Left renal cortex interstitium (tissue), 4 donors: ENCODE results near the gene FOXC2. TPM values are rescaled to one million over a fixed set of nuclear protein-coding genes. Genes with fewer than 3 reads are reported as not detected.
A peak's percentile ranks its signal among the peaks of the same experiment; 100 is the strongest.

Experiments used
- DNase-seq, 4 donors: peaks; one replicate each; pipeline ENCODE4 v3.0.0-alpha.2; 2013; ENCODE audit warnings: low read depth in 4 of 4, low spot score in 2 of 4, missing footprints in 1 of 4
- polyA plus RNA-seq, 4 donors: library from polyadenylated mRNA; unstranded; fragments of 120-200 nt; gene quantifications; one replicate each; pipeline ENCODE4 v1.2.1, GENCODE V29; 2013; ENCODE audit not compliant: insufficient read length in 4 of 4

FOXC2 gene
- polyA plus RNA-seq, 4 donors, result 37.9 to 61.0 (median 46.8) TPM

DNA sequence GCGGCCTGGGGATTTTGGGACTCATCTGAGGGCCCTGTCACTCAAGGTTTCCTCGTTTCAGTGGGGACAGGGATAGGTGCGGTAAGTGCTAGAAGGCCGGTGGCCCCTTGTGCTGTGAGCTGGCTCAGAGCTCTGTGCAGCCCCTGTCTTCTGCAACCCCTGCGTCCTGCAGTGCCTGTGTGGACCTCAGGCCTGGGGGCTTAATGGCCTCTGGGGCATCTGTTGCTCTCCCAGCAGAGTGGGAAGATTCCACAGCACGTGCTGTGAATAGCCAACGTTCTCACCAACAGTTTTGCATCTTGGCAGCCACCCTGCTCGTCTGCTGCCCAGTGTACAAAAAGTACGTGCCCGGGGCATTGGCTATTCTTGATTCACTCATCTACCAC lies 4.9 kb downstream of the FOXC2 start:
- DNase-seq, result no peak

GRCh38 chr16:86572041-86572521 lies 5.5 kb downstream of the FOXC2 start:
- no peak for DNase-seq

DNA sequence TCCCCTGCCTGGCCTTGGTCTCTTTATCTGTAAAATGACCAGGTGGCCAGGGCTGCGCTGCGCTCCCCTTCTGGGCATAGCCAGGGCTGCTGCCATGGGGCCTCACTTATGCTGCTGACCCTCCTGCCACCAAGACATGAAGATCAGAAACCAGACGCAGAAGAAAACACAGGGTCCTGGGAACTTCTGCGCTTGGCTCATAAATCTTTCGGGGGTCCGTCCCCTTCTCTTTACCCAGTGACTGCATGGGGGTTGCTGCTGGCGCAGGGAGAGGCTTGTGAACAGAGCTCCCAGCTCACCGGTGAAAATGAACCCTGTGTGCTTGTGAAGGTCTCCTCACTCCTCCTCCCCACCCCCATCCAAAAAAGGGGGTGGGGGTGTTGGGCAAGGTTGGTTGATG lies 6.0 kb downstream of the FOXC2 start:
- no peak for DNase-seq

DNA sequence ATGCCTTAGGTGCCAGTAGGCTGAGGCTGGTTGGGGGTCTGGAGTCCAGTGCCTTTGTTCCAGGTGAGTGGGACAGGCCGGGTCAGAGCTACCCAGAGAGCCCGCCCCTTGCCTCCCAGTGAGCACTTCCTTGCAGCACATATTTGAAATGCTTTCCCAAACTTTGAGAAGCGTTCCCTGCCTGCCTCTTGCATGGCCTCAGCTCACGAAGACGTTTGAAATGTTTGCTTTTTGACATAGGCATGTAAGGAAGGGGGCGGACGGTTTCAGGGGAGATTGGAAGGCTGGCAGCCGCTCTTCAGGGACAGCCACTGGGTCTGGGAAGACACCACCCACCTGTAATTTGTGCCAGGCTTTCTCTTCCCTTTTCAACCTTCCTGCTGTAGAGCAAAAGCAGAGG lies 6.6 kb downstream of the FOXC2 start:
- no peak for DNase-seq

- DNase-seq, result no peak
These were observed 7.2 kb downstream of the FOXC2 start for GRCh38 chr16:86573646-86574508.

GRCh38 chr16:86574646-86575045 lies 8.0 kb downstream of the FOXC2 start:
- no peak for DNase-seq

DNA sequence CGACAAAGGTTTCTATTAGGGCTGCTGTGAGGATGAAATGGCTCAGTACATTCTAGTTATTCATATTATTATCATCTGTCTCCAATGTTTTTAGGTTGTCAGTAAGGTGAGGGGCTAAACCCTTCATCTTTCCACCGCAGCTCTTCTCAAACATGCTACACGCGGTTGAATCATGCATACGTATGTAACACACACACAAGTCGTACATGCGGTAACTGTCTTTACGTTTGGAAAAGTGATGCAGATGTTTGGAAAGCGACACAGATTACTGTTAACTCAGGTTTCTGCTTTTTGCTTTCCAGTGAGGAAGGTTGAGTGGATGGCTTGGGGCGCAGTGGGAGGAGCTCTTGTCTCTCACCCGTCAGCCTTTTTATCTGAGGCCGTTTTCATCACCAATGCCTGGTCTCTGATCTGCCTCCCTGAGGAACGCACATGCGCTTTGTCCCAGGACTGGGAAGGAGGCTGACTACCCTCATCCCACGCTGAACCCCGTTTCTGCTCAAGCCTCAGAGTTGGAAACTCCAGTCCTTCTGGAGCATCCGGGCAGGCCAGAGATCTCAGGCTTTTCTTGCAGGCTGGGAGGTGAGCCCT lies 8.6 kb downstream of the FOXC2 start:
- DNase-seq, result no peak

GRCh38 chr16:86575754-86576557 lies 9.3 kb downstream of the FOXC2 start:
- peak in 2 of 4 donors; percentile 89 to 93 for DNase-seq

DNA sequence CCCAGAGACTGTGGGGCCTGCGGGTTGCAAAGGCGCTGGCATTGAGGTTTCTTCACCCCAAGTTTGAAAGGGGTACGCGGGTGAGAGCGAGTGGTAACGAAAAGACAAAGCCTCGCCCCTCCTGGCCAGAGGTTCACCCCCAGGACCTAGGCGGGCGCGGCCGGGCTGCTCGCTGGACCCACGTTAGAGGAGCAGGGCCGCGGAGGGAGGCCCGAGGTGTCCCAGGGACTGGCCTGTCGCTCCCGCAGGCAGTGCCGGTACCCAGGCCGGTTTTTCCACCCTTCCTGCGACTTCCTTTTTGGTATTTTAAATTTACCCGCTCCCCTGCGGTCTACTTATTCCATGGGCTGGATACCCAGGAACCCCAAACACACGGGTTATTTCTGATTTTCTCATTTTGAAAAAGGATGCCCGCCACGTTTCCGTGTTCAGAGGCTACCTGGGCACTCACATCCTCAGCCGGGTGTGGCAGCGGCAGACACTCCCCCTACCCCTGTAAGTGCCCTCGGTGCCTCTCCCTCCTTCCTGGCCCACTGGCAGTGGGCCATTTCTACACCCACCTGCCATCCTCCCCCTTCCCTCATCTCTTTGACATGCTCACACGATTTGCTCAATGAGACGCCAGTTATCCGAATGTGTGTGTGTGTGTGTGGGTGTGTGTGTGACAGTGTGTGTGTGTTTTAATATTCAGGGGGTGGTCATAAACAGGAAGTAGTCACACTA lies 10.1 kb downstream of the FOXC2 start:
- no peak for DNase-seq

DNA sequence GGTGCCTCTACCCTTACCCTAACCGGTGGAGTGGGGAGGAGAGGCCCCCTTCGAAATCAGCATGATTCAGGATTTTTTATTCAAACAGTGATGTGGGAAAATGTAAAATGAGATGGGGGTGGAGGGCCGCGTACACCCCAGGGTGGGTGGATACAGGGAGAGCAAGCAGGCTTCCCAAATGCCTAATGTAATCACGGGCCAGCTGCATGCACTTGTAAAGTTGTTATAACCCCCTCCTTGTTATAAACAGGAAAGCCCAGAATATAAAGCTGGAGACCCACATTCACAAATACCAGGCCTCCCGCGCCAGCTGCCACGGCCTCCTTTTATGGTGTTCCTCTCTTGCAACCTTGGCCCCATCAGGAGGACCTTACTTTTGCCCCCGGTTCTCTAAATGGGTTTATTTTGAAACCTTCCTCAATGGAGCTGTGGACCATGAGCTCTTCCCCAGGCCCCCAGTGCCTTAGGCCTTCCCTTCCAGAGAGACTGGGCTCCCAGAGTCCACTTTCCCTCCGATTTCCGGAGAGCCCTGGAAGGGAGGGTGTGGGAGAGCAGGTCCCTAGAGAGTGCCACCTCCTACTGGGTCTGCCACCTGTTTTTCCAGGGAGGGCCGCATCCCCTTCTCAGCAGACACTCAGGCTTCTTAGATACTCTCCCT lies 10.8 kb downstream of the FOXC2 start:
- no peak for DNase-seq

DNA sequence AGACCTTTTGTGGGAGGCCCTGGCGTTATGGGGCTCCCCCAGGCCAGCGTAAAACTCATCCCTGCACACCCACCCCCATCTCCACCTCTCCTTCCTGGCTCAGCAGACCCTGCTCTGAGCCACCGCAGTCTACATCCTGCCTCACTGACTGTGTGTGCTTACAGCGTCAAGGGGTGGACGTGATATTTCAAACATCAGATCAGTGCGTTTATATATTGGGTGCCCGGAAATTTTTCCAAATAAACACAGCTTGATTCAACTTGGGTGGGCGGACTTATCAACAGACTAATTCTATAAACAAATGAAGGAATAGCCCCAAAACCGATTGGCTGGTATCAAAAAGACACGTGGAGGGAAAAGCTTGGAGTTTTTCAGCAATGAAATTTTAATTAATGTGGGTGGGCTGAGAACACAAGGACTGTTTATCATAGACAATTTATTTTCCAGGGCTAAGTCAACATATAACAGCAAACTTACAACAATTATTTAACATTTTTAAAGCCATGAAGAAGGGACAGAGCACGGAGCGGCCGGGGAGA lies 11.5 kb downstream of the FOXC2 start, which contains the start of gene FOXL1:
Gene FOXL1, plus strand, starts transcription at position 489 of the 539 bp plus-strand sequence. CDS start 175 bp downstream, outside the sequence.
- peak in 1 of 4 donors; percentile 73 for DNase-seq

DNA sequence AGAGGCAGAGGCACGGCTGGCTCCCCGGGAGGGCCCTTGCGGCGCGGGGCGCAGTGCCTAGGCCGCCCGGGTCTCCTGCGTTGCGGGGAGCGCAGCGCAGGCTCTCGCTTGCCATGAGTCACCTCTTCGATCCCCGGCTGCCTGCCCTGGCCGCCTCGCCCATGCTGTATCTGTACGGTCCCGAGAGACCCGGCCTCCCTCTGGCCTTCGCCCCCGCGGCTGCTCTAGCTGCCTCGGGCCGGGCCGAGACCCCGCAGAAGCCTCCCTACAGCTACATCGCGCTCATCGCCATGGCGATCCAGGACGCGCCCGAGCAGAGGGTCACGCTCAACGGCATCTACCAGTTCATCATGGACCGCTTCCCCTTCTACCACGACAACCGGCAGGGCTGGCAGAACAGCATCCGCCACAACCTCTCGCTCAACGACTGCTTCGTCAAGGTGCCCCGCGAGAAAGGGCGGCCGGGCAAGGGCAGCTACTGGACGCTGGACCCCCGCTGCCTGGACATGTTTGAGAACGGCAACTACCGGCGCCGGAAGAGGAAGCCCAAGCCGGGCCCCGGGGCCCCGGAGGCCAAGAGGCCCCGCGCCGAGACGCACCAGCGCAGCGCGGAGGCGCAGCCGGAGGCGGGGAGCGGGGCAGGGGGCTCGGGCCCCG lies 12.1 kb downstream of the FOXC2 start:
- DNase-seq, result no peak

GRCh38 chr16:86579268-86580062 lies 12.8 kb downstream of the FOXC2 start:
- no peak for DNase-seq

DNA sequence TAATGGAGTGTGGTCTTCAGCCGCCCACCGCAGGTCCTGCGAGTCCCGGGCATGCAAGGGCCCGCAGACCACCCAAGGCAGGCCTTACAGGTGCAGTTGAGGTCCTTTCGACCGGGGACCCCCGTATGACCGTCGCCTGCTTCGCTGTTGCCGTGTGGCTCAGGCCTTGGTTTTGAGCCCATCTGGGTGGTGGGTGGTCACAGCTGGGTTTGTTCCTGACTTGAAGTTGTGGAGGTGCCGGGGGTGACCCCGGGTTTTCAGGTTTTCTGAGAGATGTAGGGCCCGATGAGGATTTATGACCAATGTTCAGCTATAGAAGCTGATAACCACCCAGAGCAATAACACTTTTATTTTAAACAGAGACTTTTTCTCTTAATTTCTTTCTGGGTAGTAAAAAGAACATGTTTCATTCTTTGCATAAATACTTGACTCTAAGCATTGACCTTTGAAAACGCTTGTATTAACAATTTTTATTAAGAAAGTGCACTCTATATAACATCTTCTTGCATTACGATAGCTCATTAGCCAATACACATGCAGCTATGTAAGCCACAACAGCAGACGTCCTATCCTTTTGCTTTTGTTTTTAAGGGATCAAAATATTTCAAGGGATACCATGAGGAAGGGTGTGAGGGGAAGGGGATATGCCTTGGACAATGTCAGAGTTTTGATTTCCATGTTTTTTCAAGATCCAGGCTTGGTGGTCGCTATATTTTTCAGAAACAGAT lies 13.6 kb downstream of the FOXC2 start:
- no peak for DNase-seq

- DNase-seq, result no peak
These were observed 14.2 kb downstream of the FOXC2 start for GRCh38 chr16:86580791-86581170.

DNA sequence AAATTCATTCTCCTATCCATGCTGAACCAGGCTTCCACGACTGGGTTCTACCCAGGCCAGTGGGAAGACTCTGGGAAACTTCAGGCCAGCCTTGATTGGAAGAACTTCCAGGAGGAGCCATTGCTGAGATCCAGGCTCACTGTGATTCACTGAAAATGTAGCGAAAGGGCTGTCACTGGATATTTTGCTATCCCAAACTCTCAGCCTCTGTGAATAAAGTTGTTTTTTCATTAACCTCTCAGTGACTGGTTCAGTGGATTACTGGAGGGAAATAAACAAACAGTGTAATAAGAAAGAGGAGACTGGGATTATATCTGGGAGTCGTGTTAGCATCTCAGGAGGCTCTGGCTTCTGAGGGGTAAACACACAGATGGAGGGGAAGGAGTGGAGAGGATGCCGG lies 14.8 kb downstream of the FOXC2 start:
- DNase-seq, result no peak

GRCh38 chr16:86584071-86584685 lies 17.5 kb downstream of the FOXC2 start:
- DNase-seq, result no peak
